Measurements from ENCODE around the gene HAND2.
A peak's percentile ranks its signal among the peaks of the same experiment; 100 is the strongest.

Gene HAND2

DNA sequence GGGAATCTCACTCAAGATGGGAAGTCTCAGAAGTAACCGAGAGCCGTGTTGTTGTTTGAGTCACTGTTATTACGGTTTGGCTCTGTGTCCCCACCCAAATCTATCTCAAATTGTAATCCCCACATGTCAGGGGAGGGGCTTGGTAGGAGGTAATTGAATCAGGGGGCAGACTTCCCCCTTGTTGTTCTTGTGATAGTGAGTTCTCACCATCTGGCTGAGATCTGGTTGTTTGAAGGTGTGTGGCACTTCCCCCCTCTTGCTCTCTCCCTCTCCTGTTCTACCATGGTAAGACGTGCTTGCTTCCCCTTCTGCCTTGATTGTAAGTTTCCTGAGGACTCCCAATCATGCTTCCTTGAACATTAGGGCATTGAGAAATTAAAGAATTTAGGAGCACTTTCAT is 37.0 kb downstream of the HAND2 start:
- H3K4me3 ChIP-seq (ENCODE audit: severe bottlenecking), result no peak overlapping the region
- no peak for DNase-seq (ENCODE audit: low spot score)
- ATAC-seq (ENCODE audit: low read depth), result no peak

DNA sequence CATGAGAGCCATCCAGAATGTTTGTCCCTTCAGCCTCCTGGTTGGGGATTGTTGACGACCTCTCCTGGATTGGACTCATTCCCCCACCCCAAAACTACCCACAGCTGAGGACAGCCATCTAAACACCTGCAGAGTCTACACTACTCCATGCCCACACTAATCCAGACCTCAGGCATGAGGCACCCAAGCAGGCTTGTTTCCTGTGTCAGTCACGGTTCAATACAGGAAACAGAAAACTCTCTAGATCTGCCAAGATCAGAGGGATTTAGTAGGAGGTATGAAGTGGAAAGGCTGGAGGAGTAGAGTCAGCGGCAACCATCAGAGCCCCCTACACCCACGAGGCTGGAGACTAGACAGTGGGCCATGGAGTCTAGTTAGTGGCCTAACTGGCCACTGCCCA is 37.7 kb downstream of the HAND2 start:
- Histone ChIP-seq H3K4me1 (ENCODE audit: insufficient read depth, poor library complexity, severe bottlenecking) (peaks cover 4% of the 10 kb centered on the region), H3K36me3 (ENCODE audit: low read depth) (no peaks in the 10 kb centered on the region), H3K4me3 (ENCODE audit: severe bottlenecking) (no peak overlapping the region), H3K27ac (ENCODE audit: poor library complexity, severe bottlenecking) (no peak overlapping the region), H3K27me3 (ENCODE audit: insufficient read depth, poor library complexity, severe bottlenecking) (peaks cover 4% of the 10 kb centered on the region), H3K9me3 (ENCODE audit: severe bottlenecking) (no peaks in the 10 kb centered on the region)
- DNase-seq (ENCODE audit: low spot score), result no peak
- TF ChIP-seq, protein P1, sequence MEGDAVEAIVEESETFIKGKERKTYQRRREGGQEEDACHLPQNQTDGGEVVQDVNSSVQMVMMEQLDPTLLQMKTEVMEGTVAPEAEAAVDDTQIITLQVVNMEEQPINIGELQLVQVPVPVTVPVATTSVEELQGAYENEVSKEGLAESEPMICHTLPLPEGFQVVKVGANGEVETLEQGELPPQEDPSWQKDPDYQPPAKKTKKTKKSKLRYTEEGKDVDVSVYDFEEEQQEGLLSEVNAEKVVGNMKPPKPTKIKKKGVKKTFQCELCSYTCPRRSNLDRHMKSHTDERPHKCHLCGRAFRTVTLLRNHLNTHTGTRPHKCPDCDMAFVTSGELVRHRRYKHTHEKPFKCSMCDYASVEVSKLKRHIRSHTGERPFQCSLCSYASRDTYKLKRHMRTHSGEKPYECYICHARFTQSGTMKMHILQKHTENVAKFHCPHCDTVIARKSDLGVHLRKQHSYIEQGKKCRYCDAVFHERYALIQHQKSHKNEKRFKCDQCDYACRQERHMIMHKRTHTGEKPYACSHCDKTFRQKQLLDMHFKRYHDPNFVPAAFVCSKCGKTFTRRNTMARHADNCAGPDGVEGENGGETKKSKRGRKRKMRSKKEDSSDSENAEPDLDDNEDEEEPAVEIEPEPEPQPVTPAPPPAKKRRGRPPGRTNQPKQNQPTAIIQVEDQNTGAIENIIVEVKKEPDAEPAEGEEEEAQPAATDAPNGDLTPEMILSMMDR (IDR thresholded peaks at IDR 0.05; ENCODE audit: poor library complexity, severe bottlenecking), result no peak
- ATAC-seq (ENCODE audit: low read depth), result no peak

More for the DNA sequence above, 37.0 kb downstream of the HAND2 start:
- TF ChIP-seq, protein P1 (IDR thresholded peaks at IDR 0.05; ENCODE audit: poor library complexity, severe bottlenecking), result no peak
- Histone ChIP-seq H3K9me3 (ENCODE audit: severe bottlenecking) (no peaks in the 10 kb centered on the region), H3K27me3 (ENCODE audit: insufficient read depth, poor library complexity, severe bottlenecking) (peaks cover 4% of the 10 kb centered on the region), H3K27ac (ENCODE audit: poor library complexity, severe bottlenecking) (no peak overlapping the region), H3K36me3 (ENCODE audit: low read depth) (no peaks in the 10 kb centered on the region), H3K4me1 (ENCODE audit: insufficient read depth, poor library complexity, severe bottlenecking) (peaks cover 4% of the 10 kb centered on the region)

DNA sequence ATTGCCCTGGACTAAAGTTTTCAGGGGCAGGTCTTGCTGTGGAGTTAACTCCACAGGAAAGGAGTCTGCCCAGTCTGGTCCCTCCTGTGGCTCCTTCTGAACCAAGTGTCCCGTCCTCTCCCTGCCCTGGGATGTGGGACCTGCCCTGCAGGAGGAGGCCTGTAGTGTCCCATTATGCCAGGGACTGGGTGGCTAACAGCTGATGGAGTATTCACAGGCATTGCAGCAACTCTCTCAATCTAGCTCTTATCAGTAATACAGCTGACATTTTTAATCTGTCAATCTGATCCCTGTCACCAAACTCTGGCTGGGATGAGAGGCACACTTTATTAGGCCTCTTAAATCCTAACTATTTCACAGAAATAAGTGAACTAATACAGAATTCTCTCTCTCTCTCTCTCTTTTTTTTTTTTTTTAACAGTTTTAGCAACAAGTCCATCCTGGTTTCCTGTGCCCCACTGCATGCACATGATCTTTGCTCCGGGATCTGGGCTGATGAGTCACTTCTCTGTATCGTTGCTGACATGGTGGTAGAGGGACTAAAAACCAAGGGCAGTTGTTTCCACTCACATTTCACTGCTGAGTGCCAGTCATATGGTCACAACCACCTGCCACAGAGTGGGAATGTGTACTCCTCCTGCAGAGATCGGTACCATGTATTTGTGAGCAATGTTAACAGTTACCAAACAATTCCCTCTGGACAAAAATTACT is 39.1 kb downstream of the HAND2 start:
- peaks cover 4% of the 10 kb centered on the region for H3K27me3 ChIP-seq (ENCODE audit: insufficient read depth, poor library complexity, severe bottlenecking)
- DNase-seq (ENCODE audit: low spot score) (no peak), ATAC-seq (ENCODE audit: low read depth) (0 out of 3 replicates have a peak, but pooled peaks have one; percentile 43)
- no peak overlapping the region for H3K27ac ChIP-seq (ENCODE audit: poor library complexity, severe bottlenecking)
- no peaks in the 10 kb centered on the region for H3K36me3 ChIP-seq (ENCODE audit: low read depth)
- no peak overlapping the region for H3K4me3 ChIP-seq (ENCODE audit: severe bottlenecking)
- H3K9me3 ChIP-seq (ENCODE audit: severe bottlenecking), result no peaks in the 10 kb centered on the region
- TF ChIP-seq, protein P1 (IDR thresholded peaks at IDR 0.05; ENCODE audit: poor library complexity, severe bottlenecking), result no peak
- H3K4me1 ChIP-seq (ENCODE audit: insufficient read depth, poor library complexity, severe bottlenecking), result peaks cover 4% of the 10 kb centered on the region

DNA sequence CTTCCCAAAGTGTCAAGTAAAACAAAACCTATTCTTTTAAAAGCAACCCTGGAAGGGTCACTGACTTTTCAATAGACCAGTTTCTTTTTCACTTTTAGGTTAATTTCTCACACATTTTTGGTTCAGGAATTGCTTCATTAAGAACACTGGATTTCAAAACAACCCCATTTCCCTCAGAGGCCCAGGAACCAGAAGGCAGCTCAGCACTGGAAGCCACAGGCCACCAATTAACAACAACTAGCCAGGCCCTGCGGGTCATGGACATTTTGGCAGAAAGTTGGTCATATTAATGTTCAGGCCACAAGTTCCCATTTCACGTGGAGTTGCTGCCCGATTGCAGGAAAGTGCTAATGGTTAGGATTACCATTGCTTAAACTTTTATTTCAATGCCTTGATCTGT is 39.8 kb downstream of the HAND2 start:
- no peak overlapping the region for H3K27ac ChIP-seq (ENCODE audit: poor library complexity, severe bottlenecking)

More for the DNA sequence above, 39.8 kb downstream of the HAND2 start:
- ATAC-seq (ENCODE audit: low read depth) (no peak), DNase-seq (ENCODE audit: low spot score) (no peak)
- no peaks in the 10 kb centered on the region for H3K36me3 ChIP-seq (ENCODE audit: low read depth)
- H3K27me3 ChIP-seq (ENCODE audit: insufficient read depth, poor library complexity, severe bottlenecking), result peaks cover 4% of the 10 kb centered on the region
- H3K9me3 ChIP-seq (ENCODE audit: severe bottlenecking), result no peaks in the 10 kb centered on the region
- no peak overlapping the region for H3K4me3 ChIP-seq (ENCODE audit: severe bottlenecking)
- H3K4me1 ChIP-seq (ENCODE audit: insufficient read depth, poor library complexity, severe bottlenecking), result peaks cover 4% of the 10 kb centered on the region
- TF ChIP-seq, protein P1 (IDR thresholded peaks at IDR 0.05; ENCODE audit: poor library complexity, severe bottlenecking), result no peak

All from RWPE2 (cell line).